ENCODE results near the gene SEC16B. TPM values are rescaled to one million over a fixed set of nuclear protein-coding genes. Genes with fewer than 3 reads are reported as not detected.
"Not testable (repeated sequence)": the region's sequence is repeated elsewhere in the genome, so short reads cannot be mapped to it uniquely, and the experiment has no call there.

SEC16B gene
- total RNA-seq, 2 experiments from 2014 or later, result not detected

DNA sequence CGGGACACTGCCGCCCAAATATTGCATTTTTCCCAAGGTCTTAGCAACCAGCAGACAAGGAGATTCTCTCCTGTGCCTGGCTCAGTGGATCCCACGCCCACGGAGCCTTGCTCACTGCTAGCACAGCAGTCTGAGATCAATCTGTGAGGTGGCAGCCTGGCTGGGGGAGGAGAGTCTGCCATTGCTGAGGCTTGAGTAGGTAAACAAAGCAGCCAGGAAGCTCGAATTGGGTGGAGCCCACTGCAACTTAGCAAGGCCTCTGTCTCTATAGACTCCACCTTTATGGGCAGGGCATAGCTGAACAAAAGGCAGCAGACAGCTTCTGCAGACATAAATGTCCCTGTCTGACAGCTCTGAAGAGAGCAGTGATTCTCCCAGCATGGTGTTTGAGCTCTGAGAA is 16.4 kb upstream of the SEC16B start:
- H3K9me3 Mint-ChIP-seq; DNase-seq; H3K27ac Mint-ChIP-seq; H3K4me1 Mint-ChIP-seq; CTCF ChIA-PET; H3K36me3 Mint-ChIP-seq (ENCODE audit: low read depth); H3K4me3 Mint-ChIP-seq; POLR2A ChIA-PET; H3K27me3 Mint-ChIP-seq: not testable (repeated sequence)

DNA sequence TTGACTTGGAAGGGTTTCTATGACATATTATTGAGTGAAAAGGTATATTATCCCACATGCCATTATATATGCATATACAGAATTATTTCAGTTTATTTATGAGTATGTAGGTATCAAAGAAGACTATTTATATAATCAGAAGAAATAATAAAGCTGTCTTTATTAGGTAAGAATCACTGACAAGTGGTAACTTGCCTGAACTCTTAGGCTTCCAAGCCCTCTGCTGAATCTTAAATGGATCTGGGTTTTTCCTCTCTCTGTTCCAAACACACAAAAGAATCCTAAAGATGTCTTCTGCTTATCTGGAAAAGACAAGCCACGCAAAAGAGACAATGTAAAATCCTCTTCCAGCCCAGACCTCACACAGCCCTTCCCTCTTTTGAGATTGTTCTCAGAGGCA is 14.9 kb upstream of the SEC16B start:
- H3K27ac Mint-ChIP-seq, result no peak overlapping the region
- peaks cover 8% of the 10 kb centered on the region for H3K9me3 Mint-ChIP-seq
- no peak overlapping the region for H3K4me3 Mint-ChIP-seq
- H3K4me1 Mint-ChIP-seq, result no peaks in the 10 kb centered on the region
- no peaks in the 10 kb centered on the region for H3K36me3 Mint-ChIP-seq (ENCODE audit: low read depth)
- no peak for DNase-seq
- POLR2A ChIA-PET, result no interaction called here
- no peaks in the 10 kb centered on the region for H3K27me3 Mint-ChIP-seq
- CTCF ChIA-PET, result no interaction called here

DNA sequence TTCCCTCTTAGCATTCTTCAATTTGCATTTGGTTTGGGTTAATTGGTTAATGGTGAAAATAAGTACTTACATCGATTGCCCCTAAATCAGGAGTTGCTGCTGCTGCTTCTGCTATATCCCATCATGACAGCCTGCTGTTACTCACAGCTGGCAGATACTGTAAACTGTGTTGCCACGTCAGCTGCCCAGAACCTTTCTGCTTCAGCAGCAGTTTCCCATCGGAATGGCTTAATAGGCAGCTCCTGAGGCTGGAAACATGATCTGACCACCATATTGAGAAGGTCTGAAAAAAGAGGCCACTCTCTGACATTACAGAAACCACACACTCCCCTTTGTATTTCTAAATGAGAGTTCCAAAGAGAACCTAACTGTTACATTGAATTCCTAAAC is 14.3 kb upstream of the SEC16B start:
- Mint-ChIP-seq H3K9me3 (peaks cover 8% of the 10 kb centered on the region), H3K27ac (no peak overlapping the region), H3K4me3 (no peak overlapping the region), H3K36me3 (ENCODE audit: low read depth) (no peaks in the 10 kb centered on the region), H3K4me1 (no peaks in the 10 kb centered on the region), H3K27me3 (no peaks in the 10 kb centered on the region)
- no peak for DNase-seq
- CTCF ChIA-PET, result no interaction called here
- POLR2A ChIA-PET, result no interaction called here

DNA sequence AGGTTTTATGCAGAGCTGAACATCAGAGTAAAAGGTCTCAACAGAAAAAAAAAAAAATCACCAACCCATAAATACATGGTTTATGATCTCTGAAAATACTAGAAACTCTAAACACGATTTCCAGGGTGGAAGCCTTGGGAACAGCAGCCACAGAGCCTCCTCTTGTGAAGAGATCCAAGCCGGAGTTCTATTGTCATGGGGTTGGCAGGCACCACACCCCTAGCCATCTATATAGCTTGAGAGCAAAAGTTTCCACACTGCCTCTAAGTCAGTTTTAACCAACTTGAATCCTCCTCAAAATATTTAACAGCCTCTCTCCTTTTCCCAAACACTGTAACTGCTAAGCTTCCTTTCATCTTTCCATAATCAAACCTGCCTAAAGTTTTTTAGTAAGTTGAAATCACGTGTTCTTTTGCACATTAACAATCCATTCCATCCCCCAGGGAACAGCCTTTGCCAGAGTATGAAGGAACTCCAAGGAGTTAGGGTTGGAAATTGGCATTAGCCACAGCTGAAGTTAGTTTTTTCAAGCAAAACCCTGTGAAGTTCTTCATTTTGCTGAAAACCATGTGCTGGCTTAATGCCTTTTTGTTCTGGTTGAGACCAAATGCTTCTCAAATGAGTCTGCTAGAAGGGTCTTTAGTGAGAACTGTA is 13.8 kb upstream of the SEC16B start:
- CTCF ChIA-PET, result no interaction called here
- POLR2A ChIA-PET, result no interaction called here
- H3K27me3 Mint-ChIP-seq, result no peaks in the 10 kb centered on the region
- H3K9me3 Mint-ChIP-seq, result peaks cover 8% of the 10 kb centered on the region
- DNase-seq, result no peak
- no peak overlapping the region for H3K4me3 Mint-ChIP-seq
- no peaks in the 10 kb centered on the region for H3K36me3 Mint-ChIP-seq (ENCODE audit: low read depth)
- H3K27ac Mint-ChIP-seq, result no peak overlapping the region
- H3K4me1 Mint-ChIP-seq, result no peaks in the 10 kb centered on the region

DNA sequence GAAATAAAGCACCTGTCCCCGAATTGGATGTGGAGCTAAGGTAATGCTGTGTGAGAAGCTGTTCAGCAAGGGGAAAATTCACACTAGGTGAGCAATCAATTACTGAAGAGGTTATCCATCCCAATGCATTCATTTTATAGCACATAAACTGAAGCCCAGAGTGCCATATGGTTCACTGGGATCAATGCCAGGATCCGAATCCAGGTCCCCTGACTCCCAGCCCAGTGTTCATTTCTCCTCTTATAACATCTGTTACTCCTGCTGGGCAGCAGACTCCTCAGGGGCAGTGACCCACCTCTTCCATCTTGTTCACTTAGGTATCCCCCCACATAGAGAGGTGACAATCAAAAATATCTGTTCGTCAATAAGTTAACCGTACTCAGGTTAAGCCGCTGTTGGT is 13.2 kb upstream of the SEC16B start:
- Mint-ChIP-seq H3K36me3 (ENCODE audit: low read depth) (no peaks in the 10 kb centered on the region), H3K4me3 (no peak overlapping the region), H3K27ac (no peak overlapping the region), H3K4me1 (no peaks in the 10 kb centered on the region), H3K27me3 (no peaks in the 10 kb centered on the region), H3K9me3 (peaks cover 8% of the 10 kb centered on the region)
- CTCF ChIA-PET, result no interaction called here
- POLR2A ChIA-PET, result no interaction called here
- no peak for DNase-seq

DNA sequence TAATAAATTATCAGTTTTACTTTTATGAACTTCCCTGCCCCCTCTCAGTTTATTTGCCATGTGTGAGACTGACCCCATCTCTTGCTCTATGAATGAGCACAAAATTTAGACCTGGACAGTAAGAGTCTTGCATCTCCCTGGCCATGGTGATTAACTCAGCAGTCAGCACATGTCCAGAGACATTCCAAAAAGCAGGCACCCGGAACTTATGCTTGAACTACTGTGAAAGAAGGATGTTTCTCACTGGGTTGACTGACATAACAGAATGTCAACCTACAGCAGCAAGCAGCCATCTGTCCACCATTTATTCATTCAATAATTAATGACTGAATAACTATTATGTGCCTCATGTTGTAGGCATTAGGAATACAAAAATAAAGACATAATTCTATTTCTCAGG is 11.3 kb upstream of the SEC16B start:
- POLR2A ChIA-PET, result no interaction called here
- no peak overlapping the region for H3K27ac Mint-ChIP-seq

DNA sequence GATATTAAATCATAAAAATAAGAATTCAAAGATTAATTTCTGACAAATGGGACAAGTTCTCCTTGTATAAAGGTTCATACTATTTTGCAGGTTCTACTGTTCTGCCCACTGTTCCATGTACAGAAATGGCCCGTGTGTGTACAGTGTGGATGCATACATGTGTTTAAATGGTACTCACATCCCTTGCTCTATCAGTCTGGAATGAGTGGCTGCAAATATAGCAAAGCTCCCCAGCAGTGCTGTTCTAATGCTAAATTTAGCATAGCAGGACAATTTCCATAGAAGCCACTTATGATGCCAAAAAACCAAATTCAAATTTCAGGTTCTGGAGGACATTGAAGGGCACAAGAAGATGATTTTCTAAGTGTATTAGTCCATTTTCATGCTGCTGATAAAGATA is 9.4 kb upstream of the SEC16B start:
- POLR2A ChIA-PET, result no interaction called here
- CTCF ChIA-PET, result interaction anchor here (1.4 kb wide), 1 partner anchor 57 kb away, joined by 3 read pairs; no protein-coding TSS in a partner anchor
- H3K36me3 Mint-ChIP-seq (ENCODE audit: low read depth), result no peaks in the 10 kb centered on the region
- no peaks in the 10 kb centered on the region for H3K4me1 Mint-ChIP-seq
- H3K27ac Mint-ChIP-seq, result no peak overlapping the region
- H3K27me3 Mint-ChIP-seq, result no peaks in the 10 kb centered on the region
- DNase-seq, result no peak
- H3K4me3 Mint-ChIP-seq, result no peak overlapping the region
- no peaks in the 10 kb centered on the region for H3K9me3 Mint-ChIP-seq

More for the DNA sequence above, 11.3 kb upstream of the SEC16B start:
- no peak for DNase-seq
- Mint-ChIP-seq H3K36me3 (ENCODE audit: low read depth) (no peaks in the 10 kb centered on the region), H3K4me1 (no peaks in the 10 kb centered on the region), H3K27me3 (no peaks in the 10 kb centered on the region), H3K9me3 (no peaks in the 10 kb centered on the region), H3K4me3 (no peak overlapping the region)
- CTCF ChIA-PET, result no interaction called here

DNA sequence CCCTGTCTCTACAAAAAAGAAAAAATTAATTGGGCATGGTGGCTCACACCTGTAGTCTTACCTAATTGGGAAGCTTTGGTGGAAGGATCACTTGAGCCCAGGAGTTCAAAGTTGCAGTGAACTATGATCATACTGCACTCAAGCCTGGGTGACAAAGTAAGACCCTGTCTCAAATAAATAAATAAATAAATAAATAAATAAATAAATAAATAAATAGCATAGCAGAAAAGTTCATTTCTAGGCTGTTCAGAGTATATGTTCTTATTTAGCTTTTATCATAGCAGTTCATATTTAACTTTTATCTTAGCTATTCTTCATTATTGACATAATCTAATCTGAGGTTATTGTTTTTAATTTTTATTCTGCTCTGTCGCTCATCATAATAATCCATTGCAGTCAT is 8.7 kb upstream of the SEC16B start:
- no peaks in the 10 kb centered on the region for H3K36me3 Mint-ChIP-seq (ENCODE audit: low read depth)
- H3K27ac Mint-ChIP-seq, result no peak overlapping the region
- ChIA-PET CTCF (interaction anchor here (1.4 kb wide), 1 partner anchor 56 kb away, joined by 3 read pairs; no protein-coding TSS in a partner anchor), POLR2A (no interaction called here)
- no peak overlapping the region for H3K4me3 Mint-ChIP-seq
- H3K4me1 Mint-ChIP-seq, result no peaks in the 10 kb centered on the region
- DNase-seq, result no peak
- no peaks in the 10 kb centered on the region for H3K9me3 Mint-ChIP-seq
- no peaks in the 10 kb centered on the region for H3K27me3 Mint-ChIP-seq

DNA sequence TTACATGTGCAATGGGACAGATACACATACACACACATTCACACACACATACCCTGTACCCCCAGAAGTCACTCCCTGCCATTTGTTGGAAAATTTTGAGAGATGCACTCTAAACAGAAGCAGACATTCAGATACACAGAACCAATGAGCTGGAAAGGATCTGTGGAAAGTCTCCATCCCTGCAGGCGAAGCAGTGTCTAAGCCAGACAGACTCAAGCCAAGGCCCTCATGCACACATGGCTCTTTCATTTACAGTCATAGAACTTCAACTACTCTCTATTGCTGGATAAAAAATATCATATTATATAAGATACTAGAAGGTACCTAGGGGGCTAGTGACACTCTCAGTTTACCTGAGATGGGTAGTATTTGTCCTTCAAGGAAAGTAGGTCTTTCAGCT is 7.3 kb upstream of the SEC16B start:
- Mint-ChIP-seq H3K36me3 (ENCODE audit: low read depth) (no peaks in the 10 kb centered on the region), H3K4me3 (no peak overlapping the region), H3K9me3 (no peaks in the 10 kb centered on the region), H3K27me3 (no peaks in the 10 kb centered on the region), H3K27ac (no peak overlapping the region), H3K4me1 (no peaks in the 10 kb centered on the region)
- DNase-seq, result no peak
- POLR2A ChIA-PET, result no interaction called here
- CTCF ChIA-PET, result no interaction called here

DNA sequence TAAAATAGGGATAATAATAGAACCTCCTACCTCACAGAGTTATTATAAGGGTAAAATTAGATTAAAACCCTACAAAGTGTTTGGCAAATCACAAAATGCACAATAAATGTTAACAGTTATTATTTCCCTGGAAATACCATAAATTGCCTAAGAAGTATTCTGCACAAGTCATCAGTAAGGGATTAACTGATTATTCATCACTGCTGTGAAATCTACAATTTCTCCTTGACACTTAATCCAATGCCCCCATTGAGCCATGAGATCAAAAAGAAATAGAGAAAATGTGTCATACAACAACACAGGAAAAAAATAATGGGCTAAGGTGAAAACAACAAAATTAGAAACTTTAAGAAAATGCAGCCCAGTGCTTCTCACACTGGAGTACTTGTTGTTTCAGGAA is 6.7 kb upstream of the SEC16B start:
- Mint-ChIP-seq H3K27ac (no peak overlapping the region), H3K4me1 (no peaks in the 10 kb centered on the region), H3K4me3 (no peak overlapping the region), H3K27me3 (no peaks in the 10 kb centered on the region), H3K9me3 (no peaks in the 10 kb centered on the region), H3K36me3 (ENCODE audit: low read depth) (no peaks in the 10 kb centered on the region)
- DNase-seq, result no peak
- POLR2A ChIA-PET, result no interaction called here
- CTCF ChIA-PET, result no interaction called here

DNA sequence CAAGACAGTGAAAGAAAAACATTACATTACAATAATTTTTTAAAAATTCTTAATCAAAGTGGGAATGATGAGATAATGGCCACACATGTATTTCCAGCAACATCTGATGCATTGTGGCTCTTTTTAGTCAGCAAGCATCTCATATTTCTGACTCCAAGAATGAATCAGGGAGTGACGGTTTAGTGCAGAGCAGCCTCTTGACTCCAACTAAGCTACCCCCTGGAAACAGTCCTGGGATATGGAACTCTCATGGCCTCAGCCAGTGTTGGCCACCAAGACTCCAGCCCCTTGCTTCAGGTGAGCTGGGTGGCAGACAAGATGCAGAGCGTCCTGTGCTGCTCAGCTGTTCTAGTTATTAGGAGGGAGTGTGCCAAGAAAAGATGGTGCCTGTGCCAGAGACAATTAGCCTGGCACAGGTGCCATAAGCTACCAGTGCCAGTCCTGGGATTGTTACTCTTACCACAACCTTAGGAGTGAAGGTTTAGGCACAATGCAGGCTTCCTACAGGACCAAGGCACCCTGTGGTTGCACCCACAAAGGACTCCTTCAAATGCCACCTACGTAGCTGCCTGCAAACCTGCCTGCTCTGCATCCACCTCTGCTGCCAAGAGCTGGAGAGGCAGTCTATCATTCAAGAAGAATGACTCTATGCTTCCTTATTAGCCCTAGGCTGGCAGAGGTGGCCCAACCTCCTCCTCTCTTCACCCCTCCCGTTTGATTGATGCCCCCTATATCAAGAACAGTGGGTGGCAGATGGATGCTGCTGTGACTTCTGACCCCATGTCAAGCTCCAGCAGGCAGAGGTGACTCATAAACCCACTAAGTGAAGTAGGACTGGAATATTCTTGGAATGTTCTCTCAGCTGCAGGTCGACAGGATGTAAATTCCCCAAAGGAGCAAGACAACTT is 6.0 kb upstream of the SEC16B start:
- Mint-ChIP-seq H3K36me3 (ENCODE audit: low read depth) (no peaks in the 10 kb centered on the region), H3K27me3 (no peaks in the 10 kb centered on the region), H3K27ac (no peak overlapping the region), H3K9me3 (no peaks in the 10 kb centered on the region), H3K4me3 (no peak overlapping the region), H3K4me1 (no peaks in the 10 kb centered on the region)
- POLR2A ChIA-PET, result no interaction called here
- DNase-seq, result no peak
- CTCF ChIA-PET, result no interaction called here

DNA sequence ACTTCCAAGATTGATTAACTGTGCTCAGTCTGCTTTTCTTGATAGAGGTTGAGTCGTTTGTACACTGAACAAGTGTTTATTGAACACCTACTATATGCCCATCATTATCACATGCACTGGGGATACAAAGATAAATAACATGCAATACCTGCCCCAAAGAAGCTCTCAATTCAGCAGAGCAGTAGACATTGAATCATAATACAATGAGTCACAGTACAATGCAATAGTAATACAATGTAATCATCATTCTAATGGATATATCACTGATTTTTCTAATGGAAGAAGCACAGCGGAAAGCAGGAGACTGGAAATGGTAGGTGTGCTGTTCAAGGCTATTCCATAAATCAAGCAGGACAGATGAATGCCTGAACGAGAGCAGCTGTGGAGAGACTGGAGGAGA is 3.7 kb upstream of the SEC16B start:
- Mint-ChIP-seq H3K4me1 (no peaks in the 10 kb centered on the region), H3K4me3 (no peak overlapping the region), H3K36me3 (ENCODE audit: low read depth) (no peaks in the 10 kb centered on the region), H3K27ac (no peak overlapping the region), H3K27me3 (no peaks in the 10 kb centered on the region), H3K9me3 (no peaks in the 10 kb centered on the region)
- ChIA-PET CTCF (no interaction called here), POLR2A (no interaction called here)
- DNase-seq, result no peak

DNA sequence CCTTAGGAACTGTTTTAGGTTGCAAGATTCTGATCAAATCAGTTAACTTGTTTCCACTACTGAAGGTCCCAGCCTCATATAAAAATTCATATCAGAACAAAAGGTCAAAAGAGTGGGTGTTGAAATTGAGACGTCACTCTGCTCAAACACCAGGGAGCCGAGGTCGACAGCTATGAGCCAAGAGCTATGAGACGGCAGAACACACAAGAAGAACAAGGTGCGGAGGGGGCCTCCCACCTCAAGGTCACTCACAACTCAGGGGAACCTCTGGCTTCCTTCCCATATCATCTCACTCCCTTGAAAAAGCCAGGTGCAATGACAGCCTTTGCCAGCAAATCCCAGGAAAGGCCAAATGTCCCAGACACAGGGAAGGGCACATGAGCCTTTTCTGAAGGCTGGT is 749 bp downstream of the SEC16B start:
- H3K27me3 Mint-ChIP-seq, result no peaks in the 10 kb centered on the region
- H3K4me3 Mint-ChIP-seq, result no peak overlapping the region
- H3K27ac Mint-ChIP-seq, result no peak overlapping the region
- no peaks in the 10 kb centered on the region for H3K36me3 Mint-ChIP-seq (ENCODE audit: low read depth)
- DNase-seq, result no peak
- no peaks in the 10 kb centered on the region for H3K4me1 Mint-ChIP-seq
- ChIA-PET CTCF (no interaction called here), POLR2A (no interaction called here)
- no peaks in the 10 kb centered on the region for H3K9me3 Mint-ChIP-seq

DNA sequence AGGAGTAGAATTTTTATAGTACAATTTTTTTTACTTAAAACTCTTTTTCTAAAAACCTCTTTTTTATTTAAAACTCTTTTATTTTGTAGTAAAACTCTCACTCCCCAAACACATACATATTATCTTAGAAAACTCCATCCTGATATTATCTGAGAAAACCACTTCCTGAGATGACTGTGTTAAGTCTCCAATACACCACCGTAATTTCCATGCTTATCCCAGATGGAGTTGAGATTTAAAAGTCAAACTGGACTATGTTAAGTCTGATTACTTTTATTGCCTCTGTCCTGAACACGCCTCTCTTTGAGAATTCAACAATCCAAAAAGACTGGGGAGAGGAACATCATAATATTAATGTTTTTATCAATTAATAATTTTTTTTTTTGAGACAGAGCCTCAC is 3.7 kb downstream of the SEC16B start:
- CTCF ChIA-PET, result no interaction called here
- POLR2A ChIA-PET, result no interaction called here
- no peaks in the 10 kb centered on the region for H3K9me3 Mint-ChIP-seq
- H3K27ac Mint-ChIP-seq, result no peak overlapping the region
- H3K4me1 Mint-ChIP-seq, result no peaks in the 10 kb centered on the region
- no peak for DNase-seq
- H3K36me3 Mint-ChIP-seq (ENCODE audit: low read depth), result no peaks in the 10 kb centered on the region
- H3K27me3 Mint-ChIP-seq, result no peaks in the 10 kb centered on the region
- no peak overlapping the region for H3K4me3 Mint-ChIP-seq

All from activated CD4-positive, alpha-beta memory T cell treated with anti-CD3 and anti-CD28 coated beads, Interleukin-2, amount 10 ng/mL, durations not matched to agents 7 days and 5 days (primary cell).